ENCODE measurements around the gene HMG20B. TPM values are rescaled to one million over a fixed set of nuclear protein-coding genes. Genes with fewer than 3 reads are reported as not detected.

The HMG20B gene
- polyA plus RNA-seq, 1 donor (not counting 4 experiments of a cell fraction or from before 2014, with no cell fraction given), result 27.9 TPM

DNA sequence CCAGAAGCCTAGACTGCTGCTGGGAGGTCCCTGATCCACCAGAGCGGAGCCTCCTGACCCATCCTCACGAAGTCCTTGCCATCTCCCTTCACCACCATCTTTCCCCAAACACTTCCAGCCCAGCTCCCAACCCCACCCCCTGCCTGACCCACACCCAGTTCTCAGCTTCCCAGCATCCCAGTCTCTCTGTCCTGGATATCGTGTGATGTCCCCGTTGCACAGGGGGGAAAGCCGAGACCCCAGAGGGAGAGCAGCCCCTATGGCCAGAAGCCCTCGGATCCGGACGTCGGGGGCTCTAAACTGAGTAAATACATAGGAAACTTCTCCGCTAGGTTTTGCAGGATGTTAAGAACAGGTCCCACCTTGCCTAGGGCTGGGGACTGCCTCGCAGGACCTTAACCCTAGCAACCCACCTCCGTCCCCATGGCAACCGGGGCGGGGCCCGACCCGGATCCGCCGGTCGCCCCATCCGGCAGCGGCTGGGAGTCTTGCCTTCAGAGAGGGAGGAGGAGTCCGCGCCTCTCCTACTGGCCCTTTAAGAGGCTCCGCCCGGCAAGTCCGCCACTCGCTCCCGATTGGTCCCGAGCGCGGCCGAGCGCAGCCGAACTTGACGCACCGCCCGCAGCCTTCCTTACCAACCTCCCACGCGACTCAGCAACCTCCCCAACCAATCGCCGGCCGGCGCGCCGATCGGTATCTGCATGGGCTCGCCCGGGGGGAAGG lies 451 bp upstream of the HMG20B start:
- no peak overlapping the region for H3K27ac ChIP-seq (ENCODE audit: control insufficient read depth, insufficient read depth, low read length)
- peak; percentile 97 for FAIRE-seq
- dilution Hi-C loops (cut with MboI; ENCODE audit: extremely low pct_ligation_motif_present, low sequenced_read_pairs), result no loop called here

DNA sequence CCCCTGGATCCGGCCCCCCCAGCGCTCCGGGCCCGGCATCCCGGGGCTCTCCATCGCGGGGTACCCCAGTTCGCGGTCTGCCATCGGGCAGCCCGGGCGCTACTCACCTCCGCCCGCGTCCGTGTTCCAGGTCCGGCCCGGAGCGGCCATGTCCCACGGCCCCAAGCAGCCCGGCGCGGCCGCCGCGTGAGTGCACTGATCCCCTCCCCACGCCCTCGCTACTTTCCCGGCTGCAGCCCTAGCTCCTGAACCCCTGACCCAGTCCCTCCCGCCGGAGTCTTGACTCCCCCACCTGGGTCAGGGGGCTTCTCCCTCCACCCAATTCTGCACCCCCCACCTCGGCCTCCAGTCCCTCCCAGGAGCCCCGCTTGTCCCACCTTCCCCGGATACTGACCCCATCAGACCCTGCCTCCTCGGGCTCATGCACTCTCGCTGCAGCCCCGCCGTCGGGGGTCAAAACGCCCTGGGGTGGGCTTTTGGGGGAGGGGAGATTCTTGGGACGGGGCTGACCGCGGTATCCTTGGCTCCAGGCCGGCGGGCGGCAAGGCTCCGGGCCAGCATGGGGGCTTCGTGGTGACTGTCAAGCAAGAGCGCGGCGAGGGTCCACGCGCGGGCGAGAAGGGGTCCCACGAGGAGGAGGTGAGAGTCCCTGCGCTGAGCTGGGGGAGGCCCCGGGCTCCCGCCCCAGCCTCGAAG lies 566 bp downstream of the HMG20B start:
- Histone ChIP-seq H2AFZ (ENCODE audit: control insufficient read depth, low read length) (peak overlapping the region; percentile 26), H4K20me1 (ENCODE audit: control insufficient read depth, extremely low read depth, insufficient read depth, low read length) (no peaks in the 10 kb centered on the region), H3K4me1 (ENCODE audit: control insufficient read depth, extremely low read depth, insufficient read depth, low read length) (peaks cover 22% of the 10 kb centered on the region), H3K4me2 (ENCODE audit: control insufficient read depth, extremely low read depth, insufficient read depth, low read depth, low read length) (peak overlapping the region; percentile 69), H3K9ac (ENCODE audit: control insufficient read depth, extremely low read depth, insufficient read depth, low read length) (peak overlapping the region; percentile 87), H3K36me3 (ENCODE audit: control insufficient read depth in 2 of 2, extremely low read depth in 1 of 2, insufficient read depth in 2 of 2, low read length in 2 of 2) (peaks cover 2 to 3% of the 10 kb centered on the region in 2 experiments), H3K4me3 (ENCODE audit: control insufficient read depth in 2 of 3, extremely low read depth in 1 of 3, insufficient read depth in 2 of 3, low read depth in 1 of 3, low read length in 3 of 3) (peak overlapping the region; percentile 79 to 97 (median 90)), H3K27me3 (ENCODE audit: control insufficient read depth, extremely low read depth, insufficient read depth, low read length) (no peaks in the 10 kb centered on the region), H3K27ac (ENCODE audit: control insufficient read depth, insufficient read depth, low read length) (peak overlapping the region; percentile 63), H3K79me2 (ENCODE audit: control insufficient read depth, insufficient read depth, low read length) (no peaks in the 10 kb centered on the region), H3K9me3 (ENCODE audit: control insufficient read depth, low read depth, low read length) (no peaks in the 10 kb centered on the region), H3K9me1 (ENCODE audit: control insufficient read depth, extremely low read depth, insufficient read depth, low read length) (no peaks in the 10 kb centered on the region)
- DNase-seq (ENCODE audit: low read depth, low spot score) (no peak), FAIRE-seq (no peak)
- TF ChIP-seq, protein P1, sequence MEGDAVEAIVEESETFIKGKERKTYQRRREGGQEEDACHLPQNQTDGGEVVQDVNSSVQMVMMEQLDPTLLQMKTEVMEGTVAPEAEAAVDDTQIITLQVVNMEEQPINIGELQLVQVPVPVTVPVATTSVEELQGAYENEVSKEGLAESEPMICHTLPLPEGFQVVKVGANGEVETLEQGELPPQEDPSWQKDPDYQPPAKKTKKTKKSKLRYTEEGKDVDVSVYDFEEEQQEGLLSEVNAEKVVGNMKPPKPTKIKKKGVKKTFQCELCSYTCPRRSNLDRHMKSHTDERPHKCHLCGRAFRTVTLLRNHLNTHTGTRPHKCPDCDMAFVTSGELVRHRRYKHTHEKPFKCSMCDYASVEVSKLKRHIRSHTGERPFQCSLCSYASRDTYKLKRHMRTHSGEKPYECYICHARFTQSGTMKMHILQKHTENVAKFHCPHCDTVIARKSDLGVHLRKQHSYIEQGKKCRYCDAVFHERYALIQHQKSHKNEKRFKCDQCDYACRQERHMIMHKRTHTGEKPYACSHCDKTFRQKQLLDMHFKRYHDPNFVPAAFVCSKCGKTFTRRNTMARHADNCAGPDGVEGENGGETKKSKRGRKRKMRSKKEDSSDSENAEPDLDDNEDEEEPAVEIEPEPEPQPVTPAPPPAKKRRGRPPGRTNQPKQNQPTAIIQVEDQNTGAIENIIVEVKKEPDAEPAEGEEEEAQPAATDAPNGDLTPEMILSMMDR (optimal IDR thresholded peaks at IDR 0.05 in 1 of 3, IDR thresholded peaks at IDR 0.05 in 1 of 3, conservative IDR thresholded peaks at IDR 0.05 in 1 of 3; ENCODE audit: extremely low read depth in 1 of 3, insufficient read depth in 2 of 3, low read length in 3 of 3), result no peak
- TF ChIP-seq EZH2 (IDR thresholded peaks at IDR 0.05; ENCODE audit: low read length), result no peak
- dilution Hi-C loops (cut with MboI; ENCODE audit: extremely low pct_ligation_motif_present, low sequenced_read_pairs), result no loop called here

More for the DNA sequence above, 451 bp upstream of the HMG20B start:
- peak; percentile 99 for DNase-seq (ENCODE audit: low read depth, low spot score)
- Histone ChIP-seq H3K4me1 (ENCODE audit: control insufficient read depth, extremely low read depth, insufficient read depth, low read length) (peaks cover 22% of the 10 kb centered on the region), H3K9me1 (ENCODE audit: control insufficient read depth, extremely low read depth, insufficient read depth, low read length) (no peaks in the 10 kb centered on the region), H3K36me3 (ENCODE audit: control insufficient read depth in 2 of 2, extremely low read depth in 1 of 2, insufficient read depth in 2 of 2, low read length in 2 of 2) (peaks cover 2 to 3% of the 10 kb centered on the region in 2 experiments), H3K27me3 (ENCODE audit: control insufficient read depth, extremely low read depth, insufficient read depth, low read length) (no peaks in the 10 kb centered on the region), H4K20me1 (ENCODE audit: control insufficient read depth, extremely low read depth, insufficient read depth, low read length) (no peaks in the 10 kb centered on the region), H3K9me3 (ENCODE audit: control insufficient read depth, low read depth, low read length) (no peaks in the 10 kb centered on the region), H3K4me2 (ENCODE audit: control insufficient read depth, extremely low read depth, insufficient read depth, low read depth, low read length) (peak overlapping the region; percentile 83), H3K79me2 (ENCODE audit: control insufficient read depth, insufficient read depth, low read length) (no peaks in the 10 kb centered on the region), H3K4me3 (ENCODE audit: control insufficient read depth in 2 of 3, extremely low read depth in 1 of 3, insufficient read depth in 2 of 3, low read depth in 1 of 3, low read length in 3 of 3) (peak overlapping the region; percentile 44 to 97 (median 61)), H3K9ac (ENCODE audit: control insufficient read depth, extremely low read depth, insufficient read depth, low read length) (peak overlapping the region; percentile 54), H2AFZ (ENCODE audit: control insufficient read depth, low read length) (peak overlapping the region; percentile 88)
- TF ChIP-seq, protein P1 (optimal IDR thresholded peaks at IDR 0.05 in 1 of 3, IDR thresholded peaks at IDR 0.05 in 1 of 3, conservative IDR thresholded peaks at IDR 0.05 in 1 of 3; ENCODE audit: extremely low read depth in 1 of 3, insufficient read depth in 2 of 3, low read length in 3 of 3), result no peak
- TF ChIP-seq EZH2 (IDR thresholded peaks at IDR 0.05; ENCODE audit: low read length), result no peak

Data from keratinocyte (primary cell).